Measurements from ENCODE around the gene SCRT2.

SCRT2 gene

DNA sequence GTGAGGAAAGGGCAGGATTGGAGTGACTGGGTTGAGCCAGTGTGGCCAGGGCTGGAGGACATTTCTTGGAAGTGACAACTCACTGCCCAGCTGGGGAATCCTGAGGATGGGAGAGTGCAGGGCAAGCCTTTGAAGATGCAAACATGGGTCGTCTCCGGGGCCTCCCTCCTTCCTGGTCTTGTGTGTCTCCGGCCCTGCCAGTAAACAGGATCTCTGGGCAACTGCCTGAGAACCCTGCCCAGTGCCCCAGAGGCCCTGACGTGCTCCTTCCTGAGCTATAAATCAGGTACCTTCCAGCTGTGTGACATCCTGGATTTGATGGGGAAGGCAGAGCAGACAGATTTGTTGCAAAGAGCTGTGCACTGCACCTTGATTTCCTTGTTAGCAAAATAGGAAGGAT lies 52.6 kb downstream of the SCRT2 start:
- DNase-seq: no peak

DNA sequence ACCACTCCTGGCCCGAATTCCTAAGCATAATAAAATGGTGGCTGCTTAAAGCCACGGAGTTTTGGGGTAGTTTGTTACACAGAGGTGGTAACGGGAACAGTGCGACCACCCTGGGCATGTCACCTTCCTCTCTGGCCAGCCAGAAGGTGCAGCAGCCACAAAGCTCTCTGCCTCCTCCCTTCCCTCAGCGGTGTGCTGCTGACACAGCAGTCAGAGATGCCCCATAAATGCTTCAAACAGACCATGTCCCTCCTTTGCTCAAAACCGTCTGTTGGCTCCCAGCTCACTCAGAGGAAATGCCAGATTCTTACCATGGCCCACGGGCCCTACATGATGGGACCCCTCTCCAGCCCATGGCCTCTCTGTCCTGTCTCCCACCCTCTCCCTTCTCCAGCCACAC lies 53.4 kb downstream of the SCRT2 start:
- DNase-seq: no peak

DNA sequence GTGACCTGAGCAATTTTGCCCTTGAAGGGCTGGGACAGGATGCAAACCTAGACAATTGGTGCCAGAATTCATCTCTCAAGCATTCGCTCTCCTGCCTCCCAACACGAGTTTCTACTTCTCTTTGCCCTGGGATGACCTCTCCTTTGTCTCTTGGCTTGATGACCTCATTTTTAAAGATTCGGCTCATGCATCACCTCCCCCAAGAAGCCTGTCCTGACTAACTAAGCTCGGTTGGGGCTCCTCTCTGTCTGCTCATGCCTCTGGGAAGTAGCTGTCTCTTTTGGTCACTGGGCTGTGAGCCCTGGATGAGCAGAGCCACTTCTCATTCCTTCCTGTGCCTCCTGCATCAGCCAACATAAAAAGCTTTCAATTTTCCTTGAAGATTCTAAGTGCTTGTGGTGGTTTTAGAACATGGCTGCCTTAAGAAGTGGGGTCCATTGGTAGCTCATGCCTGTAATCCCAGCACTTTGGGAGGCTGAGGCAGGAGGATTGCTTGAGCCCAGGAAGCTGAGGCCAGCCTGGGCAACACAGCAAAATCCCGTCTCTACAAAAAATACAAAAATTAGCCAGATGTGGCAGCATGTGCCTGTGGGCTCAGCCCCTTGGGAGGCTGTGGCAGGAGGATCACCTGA lies 54.4 kb downstream of the SCRT2 start:
- DNase-seq: no peak

DNA sequence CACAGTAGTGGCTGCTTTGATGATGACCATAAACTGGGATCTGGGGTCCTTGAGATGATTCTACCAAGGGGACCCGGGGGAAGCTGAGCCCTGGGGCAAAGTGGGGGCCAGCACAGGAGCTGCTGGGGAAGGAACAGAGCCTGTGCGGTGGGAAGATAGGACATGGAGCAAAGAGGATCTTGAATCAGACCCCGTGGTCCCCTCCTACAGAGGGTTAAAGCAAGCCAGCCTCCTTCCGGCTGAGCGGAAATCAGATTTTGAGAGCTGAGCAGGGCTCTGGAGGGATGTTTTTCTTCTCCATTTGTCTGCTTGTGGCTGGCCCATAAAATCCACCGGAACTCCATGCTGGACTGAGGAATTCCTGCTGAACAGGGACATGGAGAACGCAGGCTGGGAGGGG lies 55.4 kb downstream of the SCRT2 start:
- no peak for DNase-seq

DNA sequence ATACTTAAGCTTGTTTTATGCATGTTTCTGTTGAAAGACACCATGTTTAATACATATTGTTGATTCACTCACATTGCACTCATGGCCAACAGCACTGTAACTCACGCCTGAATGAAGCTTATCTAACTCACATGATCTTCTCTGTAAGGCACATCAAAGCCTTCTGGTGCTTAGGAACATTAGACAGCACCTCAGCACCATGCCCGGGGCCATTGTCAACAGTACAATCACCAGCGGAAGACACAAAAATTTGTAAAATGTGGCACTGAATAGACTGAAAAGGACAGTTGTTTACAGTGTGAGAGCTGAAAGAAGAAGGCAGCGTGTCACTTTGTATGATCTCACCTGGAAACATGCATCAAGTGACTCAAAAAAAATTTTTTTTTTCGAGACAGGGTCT lies 56.6 kb downstream of the SCRT2 start:
- no peak for DNase-seq

DNA sequence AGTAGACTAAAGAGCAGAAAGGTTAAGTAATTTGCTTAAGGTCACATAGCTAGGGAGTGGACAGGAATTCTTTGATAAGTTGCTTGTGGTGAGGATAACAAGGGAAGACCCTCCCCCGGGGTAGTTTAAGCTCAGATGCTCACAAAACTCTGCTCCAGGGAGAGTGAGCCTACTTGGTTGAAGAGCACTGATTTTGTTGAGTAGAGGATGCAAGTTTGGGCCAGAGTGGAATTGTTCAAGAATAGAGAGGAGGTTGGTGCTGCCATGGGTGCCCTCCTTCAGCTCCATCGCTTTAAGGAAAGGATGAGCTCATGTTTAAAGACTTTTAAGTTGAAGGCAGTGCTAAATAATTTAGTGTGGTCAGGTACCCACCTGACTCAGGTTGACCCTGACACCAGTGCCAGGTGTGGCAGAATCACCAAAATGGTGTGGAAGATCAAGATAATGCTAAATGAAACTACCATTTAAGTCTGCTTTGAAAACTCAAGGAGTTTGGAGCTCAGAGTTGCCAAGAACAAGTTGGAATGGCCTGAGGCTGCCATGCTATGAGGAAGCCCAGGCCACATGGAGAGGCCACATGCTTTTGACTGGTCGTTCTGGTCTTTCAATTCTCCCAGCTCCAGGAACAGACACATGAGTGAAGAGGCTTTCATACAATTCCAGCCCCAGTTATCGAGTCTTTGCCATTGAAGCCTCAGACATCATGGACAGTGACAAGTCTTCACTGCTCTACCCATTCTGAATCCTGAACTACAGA lies 57.5 kb downstream of the SCRT2 start:
- DNase-seq: no peak

DNA sequence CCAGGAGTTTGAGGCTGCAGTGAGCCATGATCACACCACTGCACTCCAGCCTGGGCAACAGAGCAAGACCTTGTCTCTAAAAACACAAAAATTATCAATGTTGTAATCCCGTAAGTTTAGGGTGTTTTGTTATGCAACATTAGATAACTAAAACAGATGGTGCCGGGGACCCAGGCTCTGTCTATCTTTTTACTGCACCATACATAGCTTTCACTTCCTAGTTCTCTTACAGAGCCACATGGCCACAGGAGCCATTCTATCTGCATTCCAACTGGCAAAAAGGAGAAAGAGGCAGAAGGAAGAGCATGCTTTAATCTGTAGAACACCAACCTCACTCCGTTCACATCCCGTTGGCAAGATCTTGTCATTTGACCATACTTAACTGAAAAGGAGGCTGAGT lies 60.1 kb downstream of the SCRT2 start:
- DNase-seq: no peak

DNA sequence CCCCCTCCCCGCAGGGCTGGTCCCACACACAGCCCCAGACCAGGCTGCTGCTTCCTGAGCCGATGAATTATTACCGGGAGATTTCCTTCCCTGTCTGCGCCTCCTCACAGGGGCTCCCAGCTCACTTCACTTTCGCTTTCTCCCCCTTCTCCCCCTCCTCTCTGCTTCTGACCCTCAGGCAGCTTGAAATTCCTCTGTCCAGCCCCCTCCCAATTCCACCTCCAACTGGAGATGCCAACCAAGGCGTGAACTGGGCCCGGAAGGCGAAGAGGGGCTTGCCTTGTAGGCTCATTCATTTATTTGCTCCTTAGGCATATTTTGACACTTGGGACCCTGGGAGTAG lies 63.8 kb downstream of the SCRT2 start:
- no peak for DNase-seq
